ENCODE measurements around the gene LONP1. TPM values are rescaled to one million over a fixed set of nuclear protein-coding genes. Genes with fewer than 3 reads are reported as not detected.

LONP1 gene
- polyA plus RNA-seq, 1 donor from 2014 or later: 43.1 TPM

- Histone ChIP-seq H3K36me3 (ENCODE audit: insufficient read depth, low read length) (no peaks in the 10 kb centered on the region), H3K9me3 (ENCODE audit: low read length) (no peaks in the 10 kb centered on the region), H3K9me2 (ENCODE audit: insufficient read depth, low read length) (no peaks in the 10 kb centered on the region), H3K79me2 (replicated peaks; ENCODE audit: insufficient read depth, low read length) (no peaks in the 10 kb centered on the region), H3K27ac (ENCODE audit: low read length) (no peak overlapping the region), H3K4me2 (ENCODE audit: low read length) (no peak overlapping the region), H3K27me3 (ENCODE audit: insufficient read depth, low read depth, low read length) (no peaks in the 10 kb centered on the region), H2AFZ (ENCODE audit: low read depth, low read length) (no peak overlapping the region), H3F3A (ENCODE audit: insufficient read depth, low read length, poor library complexity, severe bottlenecking) (no peaks in the 10 kb centered on the region), H4K20me1 (ENCODE audit: insufficient read depth) (no peaks in the 10 kb centered on the region), H3K9ac (ENCODE audit: low read length) (no peak overlapping the region), H3K4me3 (ENCODE audit: low read length) (no peak overlapping the region)
- no peak for TF ChIP-seq CTCF (IDR thresholded peaks at IDR 0.05; ENCODE audit: poor library complexity, severe bottlenecking)
- no peak for TF ChIP-seq SMC3 (conservative IDR thresholded peaks at IDR 0.05; ENCODE audit: poor library complexity)
- TF ChIP-seq POLR2AphosphoS5 (IDR thresholded peaks at IDR 0.05): no peak
- no peak for TF ChIP-seq EP300 (conservative IDR thresholded peaks at IDR 0.05; ENCODE audit: poor library complexity, severe bottlenecking)
- TF ChIP-seq RAD21 (conservative IDR thresholded peaks at IDR 0.05): no peak
- TF ChIP-seq REST (IDR thresholded peaks at IDR 0.05; ENCODE audit: borderline replicate concordance): no peak
- no peak for TF ChIP-seq MXI1 (conservative IDR thresholded peaks at IDR 0.05; ENCODE audit: poor library complexity, severe bottlenecking)
- TF ChIP-seq TAF1 (IDR thresholded peaks at IDR 0.05; ENCODE audit: low read depth): no peak
- TF ChIP-seq EZH2 (IDR thresholded peaks at IDR 0.05; ENCODE audit: borderline replicate concordance, insufficient read depth, low read length, poor library complexity, severe bottlenecking): no peak
Observed at GRCh38 chr19:5700455-5701092, 19.4 kb downstream of the LONP1 start.

- TF ChIP-seq EP300 (conservative IDR thresholded peaks at IDR 0.05; ENCODE audit: poor library complexity, severe bottlenecking): no peak
- TF ChIP-seq REST (IDR thresholded peaks at IDR 0.05; ENCODE audit: borderline replicate concordance): no peak
- no peak for TF ChIP-seq EZH2 (IDR thresholded peaks at IDR 0.05; ENCODE audit: borderline replicate concordance, insufficient read depth, low read length, poor library complexity, severe bottlenecking)
- no peak for TF ChIP-seq MXI1 (conservative IDR thresholded peaks at IDR 0.05; ENCODE audit: poor library complexity, severe bottlenecking)
- no peak for TF ChIP-seq TAF1 (IDR thresholded peaks at IDR 0.05; ENCODE audit: low read depth)
- no peak for TF ChIP-seq CTCF (IDR thresholded peaks at IDR 0.05; ENCODE audit: poor library complexity, severe bottlenecking)
- no peak for TF ChIP-seq SMC3 (conservative IDR thresholded peaks at IDR 0.05; ENCODE audit: poor library complexity)
- no peak for TF ChIP-seq POLR2AphosphoS5 (IDR thresholded peaks at IDR 0.05)
- no peak for TF ChIP-seq RAD21 (conservative IDR thresholded peaks at IDR 0.05)
- Histone ChIP-seq H3K9me2 (ENCODE audit: insufficient read depth, low read length) (no peaks in the 10 kb centered on the region), H3K36me3 (ENCODE audit: insufficient read depth, low read length) (no peaks in the 10 kb centered on the region), H3K4me3 (ENCODE audit: low read length) (no peak overlapping the region), H3K27me3 (ENCODE audit: insufficient read depth, low read depth, low read length) (no peaks in the 10 kb centered on the region), H3K79me2 (replicated peaks; ENCODE audit: insufficient read depth, low read length) (no peaks in the 10 kb centered on the region), H2AFZ (ENCODE audit: low read depth, low read length) (no peak overlapping the region), H3K9me3 (ENCODE audit: low read length) (no peaks in the 10 kb centered on the region), H3K27ac (ENCODE audit: low read length) (no peak overlapping the region), H3K9ac (ENCODE audit: low read length) (no peak overlapping the region), H3F3A (ENCODE audit: insufficient read depth, low read length, poor library complexity, severe bottlenecking) (no peaks in the 10 kb centered on the region), H4K20me1 (ENCODE audit: insufficient read depth) (no peaks in the 10 kb centered on the region), H3K4me2 (ENCODE audit: low read length) (no peak overlapping the region)
Observed at GRCh38 chr19:5698635-5699422, 21.1 kb downstream of the LONP1 start.
